ENCODE results near the gene SLC18B1.

The SLC18B1 gene

DNA sequence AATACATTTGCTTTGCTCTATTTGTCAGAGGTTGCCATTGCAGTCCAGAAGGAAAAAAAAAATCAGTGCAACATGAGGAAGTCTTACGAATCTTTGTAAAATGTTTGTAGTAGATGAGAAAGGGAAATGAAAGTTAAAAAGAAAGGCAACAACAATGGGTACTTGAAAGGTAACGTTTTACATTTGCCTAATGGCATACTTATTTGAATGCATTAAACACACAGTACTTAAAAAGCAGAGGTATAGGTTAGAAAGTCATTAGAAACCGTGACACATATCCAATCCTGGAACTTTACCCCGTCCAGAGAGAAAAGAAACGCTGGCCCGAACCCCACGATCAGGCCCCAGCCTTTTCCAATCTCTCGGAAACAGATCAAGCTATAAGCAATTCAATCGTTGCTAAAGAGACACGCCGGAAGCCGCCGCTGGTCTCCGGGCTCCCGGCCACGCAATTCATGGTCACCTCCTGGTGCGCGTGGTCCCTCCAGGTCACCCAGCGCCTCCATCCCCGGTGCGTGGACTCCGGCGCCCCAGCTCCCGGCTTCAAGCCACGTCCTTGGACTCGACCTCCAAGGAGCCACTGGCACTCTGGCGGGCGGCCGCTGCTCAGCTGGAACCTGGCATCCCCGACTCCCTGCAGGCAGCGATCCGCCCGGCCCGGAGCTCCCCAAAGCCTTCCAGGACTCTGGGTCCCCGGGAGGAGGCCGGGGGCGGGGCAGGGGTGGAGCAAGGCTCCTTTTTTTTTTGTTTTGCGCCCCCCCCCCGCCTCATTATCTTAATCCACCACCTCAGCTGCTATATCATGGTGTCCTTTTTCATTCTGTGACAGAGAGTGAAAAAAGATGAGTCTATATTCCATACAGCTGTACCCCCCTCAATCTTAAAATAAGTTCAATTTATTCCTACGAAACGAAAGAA lies at the start of gene SLC18B1:
SLC18B1 (minus strand) TSS at position 687 of the 918 bp plus-strand sequence; CDS start at position 506, 181 bp downstream.
- DNase-seq (ENCODE audit: low read depth in 2 of 3, low spot score in 2 of 3), result no peak

GRCh38 chr6:132843316-132844035 lies 45.0 kb upstream of the SLC18B1 start:
- no peak for DNase-seq (ENCODE audit: low read depth in 2 of 3, low spot score in 2 of 3)

DNA sequence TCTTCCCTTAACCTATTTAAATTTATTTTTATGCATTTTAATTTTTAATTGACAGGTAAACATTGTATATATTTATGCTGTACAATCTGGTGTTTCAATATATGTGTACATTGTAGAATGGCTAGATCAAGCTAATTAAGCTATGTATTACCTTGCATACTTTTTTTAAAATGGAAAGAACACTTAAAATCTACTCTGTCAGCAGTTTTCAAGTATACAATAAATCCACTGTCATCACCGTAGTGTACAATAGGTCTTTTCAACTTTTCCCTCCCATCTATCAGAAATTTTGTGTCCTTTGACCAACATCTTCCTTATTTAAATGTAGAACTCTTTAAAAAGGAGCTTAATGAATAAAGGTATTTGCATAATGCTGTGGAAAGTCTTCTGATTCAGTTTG lies 43.5 kb upstream of the SLC18B1 start:
- no peak for DNase-seq (ENCODE audit: low read depth in 2 of 3, low spot score in 2 of 3)

- DNase-seq (ENCODE audit: low read depth in 2 of 3, low spot score in 2 of 3), result no peak
Measured at GRCh38 chr6:132832891-132833290, 34.5 kb upstream of the SLC18B1 start.

DNA sequence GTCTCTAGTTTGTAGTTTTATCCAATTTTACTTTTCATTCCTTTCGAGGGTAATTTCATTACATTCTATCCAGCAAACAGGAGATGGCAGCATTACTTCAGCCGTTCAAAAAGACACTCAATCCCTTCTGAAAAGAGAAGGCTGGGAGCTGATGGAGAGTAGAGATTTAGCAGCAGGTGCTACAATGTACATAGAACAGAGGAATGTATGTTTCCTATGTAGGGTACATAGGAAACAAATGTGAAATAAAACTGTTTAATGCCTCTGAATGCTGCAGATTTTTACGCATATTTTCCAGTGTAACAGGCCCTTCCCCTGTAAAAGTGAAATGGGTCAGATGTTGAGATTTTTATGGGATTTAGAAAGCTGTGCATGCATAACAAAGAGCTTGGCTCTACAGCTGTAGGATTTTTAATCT lies 31.9 kb upstream of the SLC18B1 start:
- DNase-seq (ENCODE audit: low read depth in 2 of 3, low spot score in 2 of 3), result no peak

DNA sequence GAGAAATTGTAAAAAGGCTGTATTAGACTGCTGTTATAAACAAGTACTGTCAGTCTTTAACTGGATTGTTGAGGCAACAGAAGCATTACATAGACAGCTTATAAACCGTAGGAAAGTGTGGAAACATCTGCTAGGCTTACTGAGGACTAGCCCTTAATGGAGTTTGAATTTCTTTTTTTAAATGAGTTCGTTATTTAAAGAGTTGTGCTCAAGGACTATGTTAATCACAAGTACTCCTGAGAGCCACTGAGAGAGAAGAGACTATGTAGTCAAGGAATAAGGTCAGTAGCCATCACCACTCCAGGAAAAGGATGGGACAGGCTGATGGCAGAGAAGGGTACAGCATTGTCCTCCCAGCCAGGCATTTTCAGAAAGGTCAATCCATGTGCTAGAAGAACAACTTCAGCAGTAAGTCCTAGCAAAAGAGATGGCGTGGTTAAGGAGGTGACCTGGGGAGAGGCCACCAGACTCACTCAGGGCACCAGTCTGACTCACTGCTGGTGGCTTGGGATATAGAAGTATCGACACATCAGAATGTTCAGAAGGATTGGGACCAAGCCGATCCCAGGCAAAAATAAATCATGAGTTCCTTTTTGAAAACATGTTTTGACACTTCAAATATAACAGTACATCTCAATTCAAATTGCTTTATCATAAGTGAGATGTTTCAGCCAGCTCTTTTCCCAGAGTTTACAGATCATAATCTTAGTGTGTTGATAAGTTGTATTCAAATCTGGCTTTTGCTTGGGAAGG lies 22.4 kb upstream of the SLC18B1 start:
- no peak for DNase-seq (ENCODE audit: low read depth in 2 of 3, low spot score in 2 of 3)

GRCh38 chr6:132819405-132820161 lies 21.1 kb upstream of the SLC18B1 start:
- DNase-seq (ENCODE audit: low read depth in 2 of 3, low spot score in 2 of 3), result no peak

DNA sequence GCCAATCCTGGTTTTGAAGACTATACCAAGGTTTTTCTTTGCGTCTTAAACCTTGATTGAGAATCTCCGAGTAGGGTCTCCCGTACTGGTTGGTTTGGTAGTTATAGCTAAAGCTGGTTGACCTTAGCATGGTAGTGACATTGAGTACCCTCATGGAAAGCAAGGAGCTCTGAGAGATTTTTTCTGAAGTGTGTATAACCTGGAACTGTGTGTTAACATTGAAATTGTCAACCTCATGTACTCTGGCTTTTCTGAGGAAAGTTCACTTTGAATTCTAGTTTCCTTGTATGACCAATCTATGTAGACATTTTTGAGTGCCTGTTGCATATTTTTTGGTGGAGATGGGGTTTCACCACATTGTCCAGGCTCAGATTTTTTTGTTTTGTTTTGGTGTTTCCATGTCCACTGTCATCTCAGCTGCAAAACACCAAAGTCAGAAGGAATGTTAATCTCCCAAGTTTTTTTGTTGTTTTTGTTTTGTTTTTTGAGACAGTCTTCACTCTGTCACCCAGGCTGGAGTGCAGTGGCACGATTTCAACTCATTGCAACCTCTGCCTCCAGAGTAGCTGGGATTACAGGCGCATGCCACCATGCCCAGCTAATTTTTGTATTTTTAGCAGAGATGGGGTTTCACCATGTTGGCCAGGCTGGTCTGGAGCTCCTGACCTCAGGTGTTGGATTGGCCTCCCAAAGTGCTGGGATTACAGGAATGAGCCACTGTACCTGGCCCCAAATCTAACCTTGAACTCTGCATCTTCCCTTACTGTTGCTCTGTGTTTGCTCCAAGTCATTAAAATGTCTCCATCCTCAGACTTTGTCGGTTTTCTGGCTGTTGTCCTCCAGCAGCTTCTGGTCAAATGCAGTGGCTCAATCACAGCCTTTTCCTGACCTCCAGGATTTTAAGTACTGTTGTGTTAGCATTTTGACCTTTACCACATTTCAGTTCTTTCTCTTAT lies 20.2 kb upstream of the SLC18B1 start:
- no peak for DNase-seq (ENCODE audit: low read depth in 2 of 3, low spot score in 2 of 3)

- DNase-seq (ENCODE audit: low read depth in 2 of 3, low spot score in 2 of 3), result no peak
Measured at GRCh38 chr6:132817554-132818403, 19.3 kb upstream of the SLC18B1 start.

- no peak for DNase-seq (ENCODE audit: low read depth in 2 of 3, low spot score in 2 of 3)
Measured at GRCh38 chr6:132816660-132817059, 18.2 kb upstream of the SLC18B1 start.

DNA sequence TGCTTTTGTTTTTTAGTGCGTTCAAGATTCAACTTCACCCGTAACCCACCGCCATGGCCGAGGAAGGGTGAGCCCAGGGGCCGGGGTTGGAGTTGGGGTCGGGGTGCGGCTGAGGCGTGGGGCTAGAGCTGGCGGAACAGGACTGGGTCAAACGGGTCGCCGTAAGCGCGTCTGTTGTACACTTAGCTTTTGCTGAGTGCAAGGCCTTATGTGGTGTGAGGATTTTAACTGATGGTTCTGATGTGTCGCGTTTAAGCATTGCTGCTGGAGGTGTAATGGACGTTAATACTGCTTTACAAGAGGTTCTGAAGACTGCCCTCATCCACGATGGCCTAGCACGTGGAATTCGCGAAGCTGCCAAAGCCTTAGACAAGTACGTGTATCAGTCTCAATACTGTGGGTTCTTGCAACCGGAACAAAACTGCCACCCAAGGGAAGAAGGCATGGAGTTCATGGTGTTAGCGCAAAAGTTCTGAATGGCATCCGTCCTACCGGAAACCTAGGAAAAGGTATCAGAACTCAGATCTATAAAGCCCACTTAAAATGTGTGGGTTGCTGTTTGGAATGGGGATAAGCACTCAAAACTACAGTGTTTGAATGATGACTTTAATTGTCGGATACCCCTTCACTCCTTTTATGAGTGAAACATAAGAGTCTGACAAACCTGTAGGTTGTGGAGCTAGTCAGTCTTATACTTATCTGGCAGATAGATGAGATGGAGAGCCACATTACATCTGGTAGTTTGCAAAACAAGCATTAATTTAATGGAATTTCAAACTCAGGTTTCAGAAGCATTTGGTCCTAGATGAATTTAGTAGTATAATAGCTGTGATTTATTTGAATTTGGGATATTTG lies 16.5 kb upstream of the SLC18B1 start:
- no peak for DNase-seq (ENCODE audit: low read depth in 2 of 3, low spot score in 2 of 3)

- peak in 1 of 3 experiments; percentile 31 for DNase-seq (ENCODE audit: low read depth in 2 of 3, low spot score in 2 of 3)
Measured at GRCh38 chr6:132813173-132813856, 14.9 kb upstream of the SLC18B1 start.

- no peak for DNase-seq (ENCODE audit: low read depth in 2 of 3, low spot score in 2 of 3)
Measured at GRCh38 chr6:132812756-132813172, 14.3 kb upstream of the SLC18B1 start.

- no peak for DNase-seq (ENCODE audit: low read depth in 2 of 3, low spot score in 2 of 3)
Measured at GRCh38 chr6:132812255-132812732, 13.9 kb upstream of the SLC18B1 start.

DNA sequence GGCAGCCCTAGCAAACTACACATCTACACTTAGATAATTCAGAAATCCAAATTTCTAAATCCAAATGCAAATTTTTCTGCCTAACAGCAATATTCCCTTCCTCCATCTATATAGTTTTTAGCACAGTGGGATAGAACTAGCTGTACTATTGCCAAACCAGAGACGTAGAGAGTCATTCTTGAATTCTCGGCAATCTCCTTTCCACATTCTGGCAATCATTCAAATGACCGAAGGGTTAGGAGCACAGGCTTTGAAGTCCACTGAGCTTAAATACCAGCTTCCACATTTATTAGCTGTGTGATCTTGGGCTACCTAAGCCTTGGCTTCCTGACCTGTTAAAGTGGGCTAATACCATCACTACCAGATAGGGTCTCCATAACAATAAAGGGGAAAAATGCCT lies 12.8 kb upstream of the SLC18B1 start:
- DNase-seq (ENCODE audit: low read depth in 2 of 3, low spot score in 2 of 3), result no peak

DNA sequence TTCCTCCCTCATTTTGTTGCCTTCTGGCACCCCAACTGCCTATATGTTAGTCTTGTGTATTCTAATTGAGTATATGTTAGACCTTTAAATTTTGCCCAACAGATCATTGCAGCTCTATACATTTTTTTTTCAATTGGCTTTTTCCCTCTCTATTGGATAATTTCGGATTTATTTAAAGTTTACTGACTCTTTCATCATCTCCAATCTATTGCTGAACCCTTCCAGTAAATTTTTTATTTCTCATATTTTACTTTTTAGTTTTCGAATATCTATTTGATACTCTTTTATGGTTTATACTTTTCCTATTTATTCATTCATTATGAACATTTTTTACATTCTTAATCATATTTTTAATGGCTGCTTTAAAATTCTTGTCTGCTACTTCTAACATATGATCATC lies 7.1 kb upstream of the SLC18B1 start:
- no peak for DNase-seq (ENCODE audit: low read depth in 2 of 3, low spot score in 2 of 3)

DNA sequence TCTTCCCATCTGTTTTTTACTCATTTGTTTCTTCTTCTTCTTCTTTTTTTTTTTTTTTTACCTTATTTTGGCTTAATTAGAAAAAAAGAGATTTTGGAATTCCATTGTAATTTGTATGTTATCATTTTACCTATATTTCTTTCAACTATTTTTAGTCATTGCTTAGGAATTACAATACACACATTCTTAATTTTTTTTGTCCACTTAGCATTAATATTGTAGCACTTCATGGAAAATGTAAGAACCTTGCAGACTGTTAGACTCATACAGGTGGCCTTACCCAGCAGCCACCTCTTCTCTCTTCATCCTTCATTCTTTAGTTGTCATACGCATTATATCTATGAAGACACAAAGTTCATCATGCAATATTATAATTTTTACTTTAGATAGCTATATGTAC lies 5.8 kb upstream of the SLC18B1 start:
- no peak for DNase-seq (ENCODE audit: low read depth in 2 of 3, low spot score in 2 of 3)

Data from activated CD8-positive, alpha-beta memory T cell treated with anti-CD3 and anti-CD28 coated beads for 48 hours (primary cell).